Upper lobe of left lung (tissue), 4 donors: ENCODE measurements around the gene RHAG.

Experiments
- EP300 ChIP-seq, 4 donors: sonication (generic); formaldehyde crosslinking; IDR thresholded peaks; one replicate each; pipeline ENCODE4 v1.5.1; 2017; ENCODE audit warnings: antibody characterized with exemption in 4 of 4, control low read depth in 2 of 4
- POLR2A ChIP-seq, 4 donors: fragments of 450-650 bp; IDR thresholded peaks; one replicate each; pipeline ENCODE4 v1.5.1; 2016 to 2017; ENCODE audit warnings: antibody characterized with exemption in 4 of 4, mild to moderate bottlenecking in 2 of 4
- POLR2AphosphoS5 ChIP-seq, 2 donors: sonication (generic); formaldehyde crosslinking; IDR thresholded peaks; one replicate each; pipeline ENCODE4 v1.5.1; 2017; ENCODE audit warnings: antibody characterized with exemption in 2 of 2
- TF ChIP-seq, protein P1 (sequence below), 6 experiments: fragments of 450-650 bp in 4 of 6; fragments of 200-600 bp in 2 of 6; sonication (generic) in 2 of 6; IDR thresholded peaks; one replicate each; pipeline ENCODE4 v1.5.1; 2016 to 2019; ENCODE audit warnings: antibody characterized with exemption in 6 of 6

DNA sequence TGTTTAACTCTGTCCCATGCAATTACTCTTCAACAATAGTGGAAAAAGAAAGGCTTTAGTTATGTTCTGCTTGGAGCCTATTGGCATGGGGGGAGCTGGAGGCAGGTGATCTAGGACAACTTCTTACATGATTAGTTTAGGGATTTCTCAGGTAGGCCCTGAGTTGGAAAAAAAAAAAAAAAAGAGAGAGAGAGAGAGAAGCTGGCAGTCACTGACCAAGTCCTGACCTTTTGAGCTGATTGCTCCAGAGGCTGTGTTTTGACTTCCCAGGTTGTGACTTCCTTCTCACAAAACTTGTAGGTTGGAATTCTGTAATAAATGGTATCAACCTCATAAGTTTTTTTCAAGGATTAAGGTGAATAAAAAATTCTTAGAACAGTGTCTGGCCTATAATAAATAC is 78.4 kb downstream of the RHAG start:
- TF ChIP-seq EP300 (IDR thresholded peaks at IDR 0.05) (no peak), POLR2A (IDR thresholded peaks at IDR 0.05) (no peak), POLR2AphosphoS5 (IDR thresholded peaks at IDR 0.05) (no peak)
- TF ChIP-seq, protein P1, sequence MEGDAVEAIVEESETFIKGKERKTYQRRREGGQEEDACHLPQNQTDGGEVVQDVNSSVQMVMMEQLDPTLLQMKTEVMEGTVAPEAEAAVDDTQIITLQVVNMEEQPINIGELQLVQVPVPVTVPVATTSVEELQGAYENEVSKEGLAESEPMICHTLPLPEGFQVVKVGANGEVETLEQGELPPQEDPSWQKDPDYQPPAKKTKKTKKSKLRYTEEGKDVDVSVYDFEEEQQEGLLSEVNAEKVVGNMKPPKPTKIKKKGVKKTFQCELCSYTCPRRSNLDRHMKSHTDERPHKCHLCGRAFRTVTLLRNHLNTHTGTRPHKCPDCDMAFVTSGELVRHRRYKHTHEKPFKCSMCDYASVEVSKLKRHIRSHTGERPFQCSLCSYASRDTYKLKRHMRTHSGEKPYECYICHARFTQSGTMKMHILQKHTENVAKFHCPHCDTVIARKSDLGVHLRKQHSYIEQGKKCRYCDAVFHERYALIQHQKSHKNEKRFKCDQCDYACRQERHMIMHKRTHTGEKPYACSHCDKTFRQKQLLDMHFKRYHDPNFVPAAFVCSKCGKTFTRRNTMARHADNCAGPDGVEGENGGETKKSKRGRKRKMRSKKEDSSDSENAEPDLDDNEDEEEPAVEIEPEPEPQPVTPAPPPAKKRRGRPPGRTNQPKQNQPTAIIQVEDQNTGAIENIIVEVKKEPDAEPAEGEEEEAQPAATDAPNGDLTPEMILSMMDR (IDR thresholded peaks at IDR 0.05), result no peak
